GM10266 (cell line): ENCODE data around the gene PKD1.

Experiments used
- DNase-seq: peaks from one replicate; pipeline ENCODE4 v3.0.0; 2012; ENCODE audit errors: extremely low spot score
- TF ChIP-seq, protein P1 (sequence below): IDR thresholded peaks from 2 replicates; pipeline ENCODE4 v1.5.1; 2012; ENCODE audit warnings: mild to moderate bottlenecking, low read depth; ENCODE audit not compliant: control insufficient read depth, insufficient read depth; ENCODE audit errors: missing control alignments

The PKD1 gene

DNA sequence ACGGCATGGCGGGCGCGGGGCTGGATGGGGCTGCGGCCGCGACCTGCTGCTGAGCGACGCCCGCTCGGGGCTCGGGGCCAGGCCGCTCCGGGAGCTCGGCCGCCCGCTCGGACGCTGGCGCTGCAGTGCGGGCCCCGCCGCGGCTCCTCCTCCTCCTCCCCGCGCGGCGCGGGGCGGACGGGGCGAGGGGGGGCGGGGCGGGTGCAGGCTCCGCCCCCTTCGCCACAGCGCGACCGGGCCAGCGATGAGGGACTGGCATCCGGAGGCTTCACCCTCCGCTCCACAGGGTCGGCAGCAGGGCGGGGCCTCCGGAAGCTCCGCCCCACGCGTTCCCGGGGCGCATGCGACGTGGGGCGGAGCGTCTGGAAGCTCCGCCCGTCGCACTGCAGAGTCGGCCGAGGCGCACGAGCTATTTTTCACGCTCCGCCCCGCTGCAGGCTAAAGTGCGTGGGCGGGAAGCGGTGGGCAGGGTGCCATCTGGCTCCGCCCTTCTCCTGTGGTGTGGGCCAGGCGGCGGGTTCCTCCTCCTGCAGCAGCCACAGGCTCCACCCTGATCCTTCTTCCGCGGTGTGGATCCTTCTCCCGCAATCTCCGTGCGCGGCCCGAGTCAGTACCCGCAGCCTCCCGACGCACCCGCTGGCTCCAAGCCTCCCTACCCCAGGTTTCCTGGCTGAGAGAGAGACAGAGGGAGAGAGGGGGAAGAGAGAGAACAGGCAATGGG, at the start of gene PKD1:
Gene PKD1, minus strand, starts transcription at position 129 of the 721 bp plus-strand sequence. CDS start 209 bp downstream, outside the sequence.
- DNase-seq, result peak; percentile 34

DNA sequence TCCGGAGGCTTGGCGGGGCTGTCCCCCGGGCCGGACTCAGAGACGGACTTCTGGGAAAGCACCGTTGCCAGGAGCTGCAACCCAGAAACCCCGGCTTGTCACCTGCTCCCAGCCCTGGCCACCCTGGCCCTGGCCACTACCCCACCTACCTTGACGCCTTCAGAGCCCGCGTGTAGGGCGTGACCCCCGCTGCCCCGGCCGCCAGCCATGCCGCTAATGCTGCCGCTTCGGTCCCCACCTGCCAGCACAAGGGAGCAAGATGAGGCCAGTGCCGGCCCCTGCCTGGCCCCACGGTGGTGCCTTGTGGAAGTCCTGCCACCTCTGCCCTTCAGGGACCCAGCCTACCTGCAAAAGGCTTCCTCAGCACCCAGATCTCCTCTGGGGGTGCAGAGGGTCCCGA, 49.3 kb upstream of the PKD1 start:
- TF ChIP-seq, protein P1, sequence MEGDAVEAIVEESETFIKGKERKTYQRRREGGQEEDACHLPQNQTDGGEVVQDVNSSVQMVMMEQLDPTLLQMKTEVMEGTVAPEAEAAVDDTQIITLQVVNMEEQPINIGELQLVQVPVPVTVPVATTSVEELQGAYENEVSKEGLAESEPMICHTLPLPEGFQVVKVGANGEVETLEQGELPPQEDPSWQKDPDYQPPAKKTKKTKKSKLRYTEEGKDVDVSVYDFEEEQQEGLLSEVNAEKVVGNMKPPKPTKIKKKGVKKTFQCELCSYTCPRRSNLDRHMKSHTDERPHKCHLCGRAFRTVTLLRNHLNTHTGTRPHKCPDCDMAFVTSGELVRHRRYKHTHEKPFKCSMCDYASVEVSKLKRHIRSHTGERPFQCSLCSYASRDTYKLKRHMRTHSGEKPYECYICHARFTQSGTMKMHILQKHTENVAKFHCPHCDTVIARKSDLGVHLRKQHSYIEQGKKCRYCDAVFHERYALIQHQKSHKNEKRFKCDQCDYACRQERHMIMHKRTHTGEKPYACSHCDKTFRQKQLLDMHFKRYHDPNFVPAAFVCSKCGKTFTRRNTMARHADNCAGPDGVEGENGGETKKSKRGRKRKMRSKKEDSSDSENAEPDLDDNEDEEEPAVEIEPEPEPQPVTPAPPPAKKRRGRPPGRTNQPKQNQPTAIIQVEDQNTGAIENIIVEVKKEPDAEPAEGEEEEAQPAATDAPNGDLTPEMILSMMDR, result no peak
- DNase-seq, result no peak

DNA sequence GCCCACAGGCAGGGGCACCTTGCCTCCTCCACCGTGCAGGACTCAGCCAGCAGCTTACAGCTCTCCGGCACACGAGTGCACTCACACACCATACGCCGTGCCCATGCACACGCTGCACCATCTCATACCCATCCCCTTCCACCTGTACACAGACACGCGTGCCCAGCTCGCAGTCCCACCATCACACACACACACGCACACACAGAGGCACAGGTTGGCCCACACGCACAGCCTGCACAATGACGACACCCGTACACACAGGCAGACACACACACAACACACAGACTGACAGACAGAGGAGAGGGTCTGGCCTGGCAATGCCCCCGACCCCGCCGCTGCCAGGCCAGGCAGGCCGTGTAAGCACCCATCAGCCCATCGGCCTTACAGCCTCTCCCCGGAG, 48.6 kb upstream of the PKD1 start:
- TF ChIP-seq, protein P1, result no peak

DNA sequence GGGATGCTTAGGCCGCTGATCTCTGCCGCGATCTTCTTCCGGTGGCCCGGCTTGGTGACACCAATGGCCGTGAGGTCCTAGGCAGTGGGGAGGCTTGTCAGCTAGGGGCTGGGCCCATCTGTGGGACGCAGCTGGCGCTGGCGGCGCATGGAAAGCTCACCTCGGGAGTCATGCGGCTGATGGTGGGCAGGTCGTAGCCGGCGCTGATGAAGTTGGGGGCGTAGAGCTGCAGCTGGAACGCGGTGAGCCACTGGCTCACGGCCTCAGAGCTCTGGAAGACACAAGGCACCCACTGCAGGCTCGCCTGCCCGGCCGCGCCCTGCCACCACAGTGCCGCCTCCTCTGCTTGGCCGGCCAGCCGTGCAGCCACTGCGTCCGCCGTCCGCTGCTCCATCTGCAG, 48.0 kb upstream of the PKD1 start:
- no peak for DNase-seq
- TF ChIP-seq, protein P1, result no peak

More for the DNA sequence above, 48.6 kb upstream of the PKD1 start:
- no peak for DNase-seq

DNA sequence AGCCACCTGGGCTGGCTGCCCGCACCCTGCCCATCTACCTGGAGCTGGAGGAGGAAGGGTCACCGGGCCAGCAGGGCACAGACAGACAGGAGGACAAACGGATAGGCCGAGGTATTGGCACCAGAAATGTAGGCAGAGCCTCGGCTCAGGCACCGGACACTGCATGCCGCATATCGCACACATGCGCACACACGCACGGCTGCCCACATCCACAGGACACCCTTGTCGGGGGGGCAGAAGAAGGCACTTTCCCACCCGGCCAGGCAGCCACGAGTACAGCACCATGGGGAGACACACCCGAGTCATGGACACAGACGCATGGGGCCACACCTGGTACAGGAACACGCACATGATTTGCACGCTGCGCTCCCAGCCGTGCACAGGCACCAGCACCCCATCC, 46.3 kb upstream of the PKD1 start:
- TF ChIP-seq, protein P1, result no peak
- DNase-seq, result no peak

DNA sequence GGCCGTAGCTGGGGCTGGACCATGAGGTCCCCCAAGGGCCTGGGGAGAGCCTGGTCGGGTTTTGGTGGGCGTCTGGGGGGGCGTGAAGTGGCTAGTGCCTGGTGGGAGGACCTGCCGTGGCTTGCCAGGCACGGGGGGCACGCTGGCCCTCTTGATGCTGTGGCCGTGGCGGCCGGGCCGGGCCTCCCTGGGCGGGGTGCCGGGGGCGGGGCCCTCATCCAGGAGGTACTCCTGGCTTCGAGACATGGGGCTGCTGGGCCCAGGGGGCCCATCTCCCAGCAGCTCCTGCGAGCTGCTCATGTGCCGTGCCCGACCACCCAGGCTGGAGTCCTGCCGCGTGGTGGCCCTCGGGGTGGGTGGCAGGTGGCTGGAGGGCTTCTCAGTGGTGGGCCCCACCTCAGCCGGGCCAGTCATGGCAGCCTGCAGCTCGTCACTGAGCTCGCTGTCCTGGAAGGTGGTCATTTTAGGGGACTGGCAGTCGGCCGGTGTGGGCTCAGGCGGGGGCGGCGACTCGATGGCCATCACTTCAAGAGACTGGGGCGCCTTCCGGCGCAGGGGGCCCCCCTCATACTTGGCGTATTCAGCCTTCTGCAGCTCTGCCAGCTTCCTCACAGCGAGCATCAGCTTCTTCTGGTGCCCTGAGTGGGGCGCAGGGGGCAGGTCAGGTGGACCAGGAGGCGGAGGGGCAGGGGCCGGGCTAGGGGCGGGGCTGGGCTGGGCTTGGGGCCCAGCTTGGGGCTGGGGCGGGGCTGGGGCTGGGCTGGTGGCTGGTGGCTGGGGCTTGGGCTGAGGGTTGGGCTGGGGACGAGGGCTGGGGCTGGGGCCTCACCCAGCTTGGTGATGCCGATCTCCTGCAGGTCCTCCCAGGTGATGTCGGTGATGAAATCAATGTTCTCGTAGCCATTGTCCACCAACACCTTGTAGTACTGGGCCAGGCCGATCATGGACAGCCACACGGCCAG, 45.5 kb upstream of the PKD1 start:
- TF ChIP-seq, protein P1, result no peak
- DNase-seq, result no peak

DNA sequence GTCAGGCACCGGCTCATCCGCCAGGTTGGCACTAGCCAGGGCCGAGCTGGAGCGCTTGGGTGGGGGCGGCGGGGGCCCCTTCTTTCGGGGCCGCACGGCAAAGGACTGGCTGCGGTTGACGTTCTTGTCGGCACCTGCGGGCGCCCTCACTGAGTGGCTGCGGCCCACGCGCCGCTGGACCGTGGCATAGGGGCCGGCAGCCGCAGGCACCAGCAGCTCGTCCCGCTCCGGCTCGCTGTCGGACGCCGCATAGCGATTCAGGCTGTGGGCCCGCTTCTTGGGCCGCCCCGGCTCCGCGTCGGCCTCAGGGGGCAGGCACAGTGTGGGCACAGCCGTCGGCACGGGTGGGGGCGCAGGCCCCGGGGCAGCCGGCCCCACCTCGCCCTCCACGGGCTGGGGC, 44.8 kb upstream of the PKD1 start:
- TF ChIP-seq, protein P1, result no peak
- DNase-seq, result no peak
